Left hindlimb (tissue), 1 donor: ENCODE measurements around the gene HOXA9.

Experiments
- DNase-seq: peaks from one replicate; pipeline ENCODE4 v3.0.0-alpha.2; 2018

The HOXA9 gene

DNA sequence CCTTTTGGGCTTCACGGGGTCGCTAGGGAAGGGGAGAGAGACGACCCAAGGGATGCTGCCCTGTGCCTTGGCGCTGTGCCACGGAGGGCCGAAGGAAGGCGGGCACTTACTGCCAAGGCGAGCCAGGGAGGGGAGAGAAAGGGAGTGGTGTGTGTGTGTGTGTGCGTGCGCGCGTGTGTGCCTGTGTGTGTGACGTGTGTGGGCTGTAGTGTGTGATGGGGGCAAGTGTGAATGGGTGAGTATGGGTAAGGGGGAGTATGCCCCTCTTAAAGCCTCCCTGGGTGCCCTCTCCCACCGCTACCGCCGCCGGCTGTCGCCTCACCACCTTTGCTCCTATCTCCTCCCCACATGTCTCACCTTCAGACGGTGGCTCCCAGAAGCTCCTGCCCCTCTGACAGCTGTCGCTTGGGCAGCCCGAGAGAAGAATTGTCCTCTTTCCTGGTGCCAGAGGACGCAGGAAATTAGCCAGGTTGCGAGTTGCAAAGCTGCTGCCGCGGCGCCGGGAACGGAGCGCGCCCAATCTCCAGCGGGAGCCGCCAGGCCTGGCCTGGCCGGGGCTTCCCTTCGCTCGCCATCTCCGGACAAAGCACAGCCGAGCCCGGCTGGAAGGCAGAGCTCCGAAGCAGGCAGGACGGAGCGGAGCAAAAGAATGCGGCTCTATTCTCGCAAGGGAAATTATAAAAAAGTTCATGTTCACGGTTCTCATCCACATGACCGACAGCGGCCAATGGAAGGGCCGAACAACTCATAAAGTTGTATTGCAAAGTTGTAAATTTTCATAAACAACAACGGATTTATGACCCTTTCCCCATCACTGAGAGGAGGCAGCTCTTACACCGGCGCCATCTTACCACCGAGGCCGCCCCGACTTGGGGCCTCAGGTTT is 13.2 kb downstream of the HOXA9 start, which contains the start of gene HOXA3:
Gene HOXA3, minus strand, starts transcription at position 653 of the 885 bp plus-strand sequence. CDS start 41,943 bp downstream, outside the sequence.
- peak; percentile 85 for DNase-seq

DNA sequence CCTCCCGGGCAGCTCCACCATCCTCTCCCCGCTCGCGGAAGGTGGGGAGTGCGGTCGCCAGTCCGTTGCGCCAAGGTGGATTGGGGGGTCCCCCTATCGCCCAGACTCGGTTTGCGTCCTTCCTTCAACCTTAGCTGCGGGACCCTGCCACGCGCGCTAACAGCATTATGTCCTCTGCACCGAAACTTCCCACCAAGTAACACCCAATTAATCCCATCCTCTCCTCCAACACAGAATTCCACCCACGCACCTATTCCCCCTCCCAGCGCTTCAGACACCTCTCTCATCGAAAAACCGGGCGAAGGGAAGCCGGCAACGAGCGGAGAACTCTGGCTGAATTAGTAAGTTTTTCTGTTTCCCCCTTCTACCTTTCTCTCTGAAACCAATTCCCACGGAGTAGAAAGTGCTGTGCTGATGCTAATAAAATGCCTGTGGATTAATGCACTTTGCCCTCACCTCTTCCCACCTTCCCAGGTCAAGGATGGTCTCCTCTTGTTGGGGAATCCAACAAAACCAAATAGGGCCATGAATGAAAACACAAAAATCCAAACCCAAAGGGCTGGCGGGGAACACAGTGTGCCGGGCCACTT is 13.9 kb downstream of the HOXA9 start:
- DNase-seq, result no peak

DNA sequence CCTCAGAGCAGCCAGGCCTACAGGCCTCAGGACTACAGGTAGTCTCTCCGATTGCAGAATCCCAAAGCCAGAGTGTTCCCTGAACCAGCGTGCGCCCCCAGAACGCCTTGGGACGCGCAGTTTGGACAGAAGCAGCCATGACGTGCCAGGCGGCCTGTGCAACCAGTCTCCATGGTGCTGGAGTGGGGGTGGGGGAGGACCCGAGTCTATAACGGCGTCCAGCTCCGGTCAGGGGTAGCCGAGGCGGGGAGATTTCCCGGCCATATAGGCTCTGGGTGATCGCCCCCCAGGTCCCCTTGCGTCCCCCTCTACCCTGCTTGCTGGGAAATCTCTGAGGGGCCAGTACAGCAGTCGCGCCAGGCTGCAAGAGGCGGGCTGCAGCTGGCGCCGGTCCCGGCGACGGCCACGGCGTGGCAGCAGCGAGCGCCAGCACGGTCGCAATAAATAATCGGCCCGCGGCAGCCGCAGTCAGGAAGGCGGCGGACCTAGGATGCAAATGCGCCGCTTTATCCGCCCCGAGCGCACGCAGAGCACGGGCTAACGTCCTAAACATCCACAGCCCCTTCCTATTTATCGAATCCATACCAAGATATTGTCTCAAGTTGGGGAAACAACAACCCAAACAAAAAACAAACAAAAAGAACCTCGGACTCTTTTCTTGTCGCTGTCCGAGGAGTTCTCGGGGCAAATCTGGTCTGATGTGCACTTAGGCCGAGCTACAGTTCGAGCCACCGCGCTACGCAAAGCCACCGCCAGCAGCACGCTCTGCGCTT is 14.6 kb downstream of the HOXA9 start:
- DNase-seq, result peak; percentile 89

DNA sequence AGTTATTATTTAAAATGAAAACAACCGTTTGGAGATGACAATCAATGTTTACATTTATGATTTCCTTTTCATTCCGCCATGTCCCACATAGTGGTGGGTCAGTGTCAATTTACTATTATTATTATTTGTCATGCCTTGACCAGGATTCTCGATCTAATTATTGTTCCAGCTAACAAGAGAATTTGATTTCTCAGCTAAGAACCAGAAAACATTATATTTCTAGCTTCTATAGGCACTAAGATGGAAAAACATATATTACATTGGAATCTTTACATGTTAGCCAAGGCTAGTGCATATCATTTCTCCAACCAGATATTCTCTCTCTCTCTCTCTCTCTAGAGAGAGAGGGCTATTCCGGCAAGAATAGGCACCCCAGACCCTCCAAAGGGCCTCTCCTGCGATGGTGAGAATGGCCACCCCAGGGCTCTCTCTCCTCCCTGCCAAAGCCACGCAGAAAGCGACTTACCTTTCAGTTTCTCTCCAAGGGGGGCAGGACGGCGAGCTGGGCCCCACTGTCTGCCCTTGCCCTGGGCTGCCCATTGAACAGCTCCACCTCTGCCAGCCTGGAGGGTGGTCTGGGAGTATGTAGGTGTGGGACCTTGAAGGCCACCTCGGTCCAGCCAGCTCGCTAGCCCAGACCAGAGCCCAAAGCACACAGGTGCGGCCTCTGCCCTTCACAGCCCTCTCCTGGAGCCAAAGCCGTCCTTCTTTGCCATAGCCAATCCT is 15.3 kb downstream of the HOXA9 start:
- no peak for DNase-seq

DNA sequence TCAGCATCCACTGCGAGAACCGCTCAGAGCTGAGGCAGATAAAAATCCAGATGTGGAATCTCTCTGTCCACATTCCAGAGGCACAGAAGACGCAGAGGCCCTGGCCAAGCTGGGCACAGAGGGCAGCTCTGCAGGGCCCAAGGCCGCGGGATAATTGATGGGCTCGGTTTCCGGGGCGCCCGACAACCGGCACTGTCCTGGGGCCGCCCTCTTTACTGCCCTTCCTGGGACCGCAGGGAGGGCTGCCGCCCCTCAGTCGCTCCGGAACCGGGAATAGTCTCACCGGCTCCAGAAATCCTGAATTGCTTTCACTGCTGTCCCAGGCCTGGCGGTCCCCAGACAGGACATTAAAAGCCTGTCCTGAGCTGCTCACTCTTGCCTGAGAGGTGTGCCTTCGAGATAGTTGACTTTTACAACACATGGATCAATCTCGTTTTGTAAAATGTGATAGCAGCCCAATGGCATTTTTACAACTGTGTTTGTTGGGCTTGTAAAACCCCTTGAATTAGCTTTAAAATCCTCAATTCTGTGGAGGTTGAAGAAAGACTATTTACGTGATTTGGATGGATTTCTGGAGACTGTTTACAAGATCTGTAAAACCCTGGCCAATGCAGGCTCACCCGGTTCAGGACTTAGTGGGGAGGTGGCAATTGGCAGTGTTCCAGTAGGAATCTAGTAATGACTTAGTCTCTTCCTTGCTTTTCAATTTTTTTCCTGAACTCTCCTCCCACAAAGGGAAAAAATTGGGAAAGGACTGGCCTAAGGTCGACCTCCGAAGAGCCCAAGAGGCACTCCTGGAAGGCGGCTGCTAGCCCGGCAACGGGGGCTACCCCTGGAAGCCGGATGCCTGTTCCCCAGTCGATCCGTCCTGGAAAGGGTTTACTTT is 16.3 kb downstream of the HOXA9 start:
- peak; percentile 59 for DNase-seq

DNA sequence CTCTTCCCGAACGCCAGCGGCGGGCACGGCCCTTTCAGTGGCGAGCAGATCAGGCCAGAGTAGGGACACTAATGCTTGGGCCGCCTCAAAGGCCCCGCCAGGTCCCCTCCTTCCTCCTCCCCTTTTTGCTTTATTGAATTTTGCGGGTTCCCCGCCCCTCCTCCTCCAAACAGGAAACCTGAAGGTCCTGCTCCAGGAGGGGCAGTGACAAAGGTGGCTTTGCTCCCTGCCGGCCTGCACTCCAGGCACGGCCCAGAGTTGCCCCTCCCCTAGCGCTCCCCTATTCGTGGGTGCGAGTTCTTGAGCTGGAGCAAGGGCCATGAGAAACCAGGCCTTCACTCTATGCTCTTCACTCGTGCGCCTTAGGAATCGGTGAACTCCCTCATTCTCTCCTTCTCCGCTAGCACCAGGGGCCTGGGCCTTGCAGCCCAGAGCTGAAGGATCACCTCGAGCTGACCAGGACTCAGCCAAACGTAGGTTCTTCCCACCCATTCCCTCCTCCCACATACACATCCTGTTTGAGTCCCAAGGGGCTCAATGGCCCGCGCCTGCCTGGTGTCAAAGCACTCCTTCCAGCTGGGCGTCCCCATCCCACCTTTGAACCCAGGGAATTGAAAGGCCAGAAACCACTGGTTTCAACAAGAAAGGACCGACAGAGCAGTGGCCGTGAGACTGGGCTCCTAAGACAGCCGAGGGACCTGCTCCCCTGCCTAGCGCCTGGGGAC is 17.1 kb downstream of the HOXA9 start:
- no peak for DNase-seq

DNA sequence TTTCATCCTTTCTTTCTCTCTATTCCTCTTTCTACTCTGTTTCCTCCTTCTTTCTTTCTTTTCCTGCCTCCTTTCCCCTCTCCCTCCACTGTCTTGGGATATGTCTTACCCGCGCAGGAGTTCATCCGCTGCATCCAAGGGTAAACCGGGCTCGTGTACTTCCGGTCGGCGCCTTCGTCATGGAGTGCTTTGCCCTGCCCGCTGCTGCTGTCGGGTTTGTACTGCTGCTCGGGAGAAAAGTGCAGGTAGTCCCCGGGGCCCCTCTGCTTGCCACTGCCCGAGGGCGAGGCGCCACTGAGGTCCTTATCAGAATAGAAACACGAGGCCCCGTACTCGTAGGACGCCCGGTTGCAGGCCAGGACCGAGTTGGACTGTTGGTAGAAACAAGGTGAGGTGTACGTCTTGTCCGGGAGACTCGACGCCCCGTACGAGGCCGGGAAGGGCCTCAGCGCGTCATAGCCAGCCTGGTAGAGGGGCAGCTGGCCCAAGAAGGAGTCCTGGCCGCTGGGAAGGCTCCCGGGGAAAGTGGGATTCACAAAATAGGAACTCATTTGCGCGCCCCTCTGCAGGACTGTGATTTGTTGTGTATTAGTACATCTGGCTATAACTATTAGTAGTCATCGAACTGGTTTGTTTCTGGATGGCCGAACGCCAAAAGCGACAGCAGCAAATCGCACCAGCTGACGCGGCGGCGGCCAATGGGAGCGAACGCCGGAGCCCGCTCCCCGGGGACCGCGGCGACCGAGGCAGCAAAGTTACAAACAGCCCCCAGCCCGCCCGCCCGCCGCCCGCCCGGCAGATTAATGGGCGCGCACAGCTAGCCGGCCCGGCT is 17.9 kb downstream of the HOXA9 start, which contains the start of gene HOXA6:
Gene HOXA6, minus strand, starts transcription at position 576 of the 832 bp plus-strand sequence. Its CDS starts 25 bp downstream, at position 551.
- DNase-seq, result peak; percentile 76

DNA sequence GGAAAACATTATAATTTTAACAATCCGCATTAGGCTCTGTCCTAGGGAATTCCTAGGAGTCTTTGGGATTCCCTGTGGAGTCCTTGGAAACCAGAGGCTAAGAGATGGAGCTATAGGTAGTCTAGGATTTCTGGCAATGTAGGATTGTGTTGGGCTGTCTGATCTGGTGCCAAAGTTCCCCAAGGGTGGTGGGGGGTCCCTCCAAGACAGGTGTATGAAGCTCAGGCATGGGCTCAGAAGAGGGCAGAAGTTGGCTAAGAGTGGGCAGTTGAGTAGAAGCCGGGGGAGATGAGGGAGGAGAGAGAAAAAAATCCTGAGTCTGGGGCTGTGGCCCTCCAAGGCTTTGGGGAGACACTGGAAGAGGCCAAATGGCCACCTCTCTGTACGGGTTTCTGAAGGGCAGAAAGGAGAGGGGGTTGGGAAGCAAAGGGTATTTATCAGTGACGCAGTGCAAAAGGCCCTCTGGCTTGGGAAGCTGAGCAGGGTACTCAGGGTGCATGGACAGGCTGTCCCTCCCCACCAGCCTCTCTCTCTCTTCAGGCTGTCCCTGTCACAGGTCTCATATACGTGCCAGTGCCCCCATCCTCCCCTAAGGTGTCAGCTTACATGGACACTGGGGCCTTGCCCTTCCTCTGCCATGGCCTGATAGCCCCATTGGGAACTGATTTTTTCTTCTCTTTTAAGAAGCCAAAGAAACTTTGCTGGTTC is 18.7 kb downstream of the HOXA9 start:
- DNase-seq, result peak; percentile 30

DNA sequence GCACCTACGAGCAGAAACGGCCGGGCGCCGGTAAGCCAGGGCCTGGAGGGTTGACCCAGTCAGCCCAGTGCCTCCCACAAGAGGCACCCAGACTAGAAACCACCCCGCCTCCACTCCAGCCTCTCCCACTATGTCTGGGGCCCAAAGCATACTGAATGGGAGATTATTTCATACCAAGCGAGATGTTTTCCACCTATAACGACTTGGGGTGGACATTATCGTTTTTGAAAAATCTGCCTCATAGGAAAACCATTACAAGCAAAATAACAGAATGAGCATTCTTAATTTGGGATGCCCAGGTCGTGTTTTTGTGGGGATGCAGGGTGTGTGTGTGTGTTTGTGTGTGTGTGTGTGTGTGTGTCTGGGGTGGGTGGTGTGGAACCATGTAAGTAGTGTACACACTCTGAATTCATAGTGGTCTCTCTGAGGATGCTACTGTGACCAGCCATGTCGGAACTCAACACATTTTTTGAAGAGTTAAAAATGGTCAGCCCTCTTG is 19.4 kb downstream of the HOXA9 start:
- DNase-seq, result peak; percentile 40

DNA sequence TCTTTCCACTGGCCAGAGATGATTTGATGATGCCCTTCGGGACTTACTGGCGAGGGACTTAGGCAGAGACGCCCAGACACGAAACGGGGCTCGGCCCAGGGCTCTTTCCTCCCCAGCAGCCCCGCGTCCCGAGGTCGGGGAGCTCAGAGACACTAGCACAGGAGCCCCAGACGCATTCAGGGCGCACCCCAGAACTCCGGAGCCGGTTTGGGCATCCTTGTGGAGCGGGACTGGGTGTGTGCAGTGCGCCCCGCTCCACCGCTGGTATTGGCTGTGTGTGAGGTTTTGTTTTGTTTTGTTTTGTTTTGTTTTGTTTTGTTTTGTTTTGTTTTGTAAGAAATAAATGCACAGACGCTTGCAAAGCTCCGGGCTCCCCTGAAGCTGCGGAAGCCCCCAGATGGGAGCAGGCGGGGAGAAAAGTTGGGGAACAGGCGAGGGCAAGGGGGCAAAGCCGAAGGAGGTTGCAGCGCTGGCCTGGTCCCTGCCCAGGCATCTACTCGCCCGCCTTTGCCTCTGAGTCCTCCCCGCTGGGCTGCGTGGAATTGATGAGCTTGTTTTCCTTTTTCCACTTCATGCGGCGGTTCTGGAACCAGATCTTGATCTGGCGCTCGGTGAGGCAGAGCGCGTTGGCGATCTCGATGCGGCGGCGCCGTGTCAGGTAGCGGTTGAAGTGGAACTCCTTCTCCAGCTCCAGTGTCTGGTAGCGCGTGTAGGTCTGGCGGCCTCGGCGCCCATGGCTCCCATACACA is 20.0 kb downstream of the HOXA9 start:
- DNase-seq, result no peak

DNA sequence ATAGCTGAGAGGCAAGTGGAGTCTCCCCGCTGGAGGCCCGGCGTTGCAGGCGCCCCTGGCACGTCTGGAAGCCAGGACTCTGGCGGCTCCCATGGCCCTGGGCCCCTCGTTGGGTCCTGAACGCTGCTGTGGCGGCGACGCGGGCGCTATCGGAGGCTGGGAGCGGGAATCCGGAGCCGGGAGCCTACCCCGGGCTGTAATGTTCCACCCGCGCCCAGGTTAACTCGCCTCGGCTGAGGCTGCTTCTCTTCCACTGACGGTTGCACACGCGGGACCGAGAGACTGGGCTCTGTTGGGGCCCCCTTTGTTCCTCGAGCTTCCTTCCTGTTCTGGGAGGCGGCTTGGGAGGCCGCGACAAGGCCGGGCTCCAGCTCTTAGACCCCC is 20.6 kb downstream of the HOXA9 start:
- peak; percentile 51 for DNase-seq

DNA sequence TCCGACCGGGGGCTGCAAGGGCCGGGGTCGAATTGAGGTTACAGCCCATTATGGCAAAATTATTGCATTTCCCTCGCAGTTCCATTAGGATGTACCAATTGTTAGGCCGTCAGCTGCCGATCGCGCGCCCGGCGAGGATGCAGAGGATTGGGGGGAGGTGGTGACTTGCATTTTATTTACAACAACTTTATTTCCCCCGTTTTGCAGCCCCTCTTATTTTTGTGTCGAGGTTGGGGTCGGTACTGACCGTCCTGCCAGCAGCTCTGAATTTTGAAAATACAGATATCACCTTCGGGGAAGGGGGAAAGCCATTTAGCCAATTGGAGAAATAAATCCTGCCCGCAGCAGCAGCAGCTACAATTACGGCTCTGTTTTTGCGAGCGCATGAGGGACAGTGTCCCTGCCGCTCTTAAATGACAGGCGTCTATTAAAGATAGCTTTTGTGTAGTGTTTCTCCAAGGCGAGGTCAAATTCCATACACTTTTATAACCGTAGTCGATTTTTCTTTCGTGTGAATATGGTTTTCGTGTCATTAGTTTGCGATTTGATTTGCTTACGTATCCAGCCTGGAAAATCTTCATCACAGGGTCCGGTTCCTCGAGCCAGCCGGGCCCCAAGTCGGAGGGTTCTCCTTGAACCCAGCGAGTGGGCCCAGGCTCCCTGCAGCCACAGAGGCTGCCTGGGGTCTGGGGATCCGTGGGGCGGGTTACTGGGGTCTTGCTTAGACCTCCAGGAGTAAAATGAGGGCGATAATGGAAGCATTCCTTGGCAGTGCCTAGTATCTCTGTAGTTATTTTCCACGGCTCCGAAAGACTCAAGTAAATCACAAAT is 21.2 kb downstream of the HOXA9 start:
- peak; percentile 45 for DNase-seq

DNA sequence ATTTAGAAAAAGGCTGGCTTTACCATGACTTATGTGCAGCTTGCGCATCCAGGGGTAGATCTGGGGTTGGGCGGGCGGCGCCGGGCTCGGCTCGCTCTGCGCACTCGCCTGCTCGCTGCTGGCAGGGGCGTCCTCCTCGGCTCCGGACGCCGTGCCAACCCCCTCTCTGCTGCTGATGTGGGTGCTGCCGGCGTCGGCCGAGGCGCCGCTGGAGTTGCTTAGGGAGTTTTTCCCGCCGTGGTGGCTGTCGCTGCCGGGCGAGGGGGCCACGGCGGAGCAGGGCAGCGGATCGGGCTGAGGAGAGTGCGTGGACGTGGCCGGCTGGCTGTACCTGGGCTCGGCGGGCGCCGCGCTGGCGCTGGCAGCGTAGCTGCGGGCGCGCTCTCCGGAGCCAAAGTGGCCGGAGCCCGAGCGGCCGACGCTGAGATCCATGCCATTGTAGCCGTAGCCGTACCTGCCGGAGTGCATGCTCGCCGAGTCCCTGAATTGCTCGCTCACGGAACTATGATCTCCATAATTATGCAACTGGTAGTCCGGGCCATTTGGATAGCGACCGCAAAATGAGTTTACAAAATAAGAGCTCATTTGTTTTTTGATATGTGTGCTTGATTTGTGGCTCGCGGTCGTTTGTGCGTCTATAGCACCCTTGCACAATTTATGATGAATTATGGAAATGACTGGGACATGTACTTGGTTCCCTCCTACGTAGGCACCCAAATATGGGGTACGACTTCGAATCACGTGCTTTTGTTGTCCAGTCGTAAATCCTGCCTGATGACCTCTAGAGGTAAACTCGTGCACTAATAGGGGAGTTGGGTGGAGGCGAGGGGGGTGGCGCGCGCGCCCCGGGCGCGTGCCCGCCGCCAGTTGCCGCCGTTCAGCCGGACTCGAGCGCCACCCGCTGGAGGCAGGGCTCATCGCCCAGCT is 22.1 kb downstream of the HOXA9 start, which contains the start of gene HOXA5:
Gene HOXA5, minus strand, starts transcription at position 659 of the 927 bp plus-strand sequence. Its CDS starts 74 bp downstream, at position 585.
- DNase-seq, result peak; percentile 87

DNA sequence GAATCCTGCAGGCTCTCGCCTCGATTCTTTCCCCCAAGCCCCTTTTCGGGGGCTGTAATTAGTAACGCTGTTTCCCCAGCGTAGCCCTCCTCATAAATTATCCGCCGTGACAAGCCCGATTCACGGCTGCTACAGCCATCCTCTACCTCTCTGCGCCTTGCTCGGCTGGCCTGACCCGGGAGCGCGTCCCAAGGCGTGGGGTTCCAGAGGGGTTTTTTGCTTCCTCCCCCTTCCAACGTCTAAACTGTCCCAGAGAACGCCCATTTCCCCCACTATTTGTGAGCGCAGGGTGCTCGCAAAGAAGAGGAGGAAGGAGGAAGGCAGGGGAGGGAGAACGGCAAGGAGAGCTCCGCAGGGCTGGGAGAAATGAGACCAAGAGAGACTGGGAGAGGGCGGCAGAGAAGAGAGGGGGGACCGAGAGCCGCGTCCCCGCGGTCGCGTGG is 22.7 kb downstream of the HOXA9 start:
- DNase-seq, result no peak

DNA sequence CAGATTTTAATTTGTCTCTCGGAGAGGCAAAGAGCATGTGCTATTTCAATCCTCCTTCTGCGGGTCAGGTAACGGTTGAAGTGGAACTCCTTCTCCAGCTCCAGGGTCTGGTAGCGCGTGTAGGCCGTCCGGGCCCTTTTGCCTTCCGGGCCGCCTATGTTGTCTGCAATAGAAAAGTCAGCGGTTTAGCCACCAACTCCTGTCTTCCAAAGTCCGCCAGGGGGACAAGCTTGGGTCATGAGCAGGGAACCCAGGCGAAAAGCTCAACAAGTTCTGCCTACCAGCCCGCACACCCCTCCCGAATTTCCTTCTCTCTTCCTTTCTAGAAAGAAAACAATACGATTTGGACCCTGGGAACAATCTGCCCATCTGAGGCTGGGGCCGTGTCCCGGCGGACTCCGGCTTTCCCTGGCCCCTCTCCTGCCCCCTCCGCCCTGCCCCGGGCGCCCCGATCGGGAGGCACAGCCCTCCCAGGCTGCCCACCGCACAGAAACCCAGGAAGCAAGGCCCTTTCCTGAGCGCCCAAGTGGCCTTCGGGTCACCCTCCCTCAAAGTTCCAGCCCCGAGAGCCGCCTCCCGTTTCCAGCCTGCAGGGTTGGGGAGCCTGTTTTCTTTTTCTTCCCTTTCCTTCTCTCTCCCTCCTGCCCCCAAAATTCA is 23.3 kb downstream of the HOXA9 start:
- DNase-seq, result peak; percentile 40
